K562 (cell line): ENCODE results near the gene INA. TPM values are rescaled to one million over a fixed set of nuclear protein-coding genes. Genes with fewer than 3 reads are reported as not detected.

ENCODE experiments used
- AFF4 ChIP-seq: sonication (generic); formaldehyde crosslinking; IDR thresholded peaks from 2 replicates; pipeline ENCODE4 v1.8.0; 2023; ENCODE audit warnings: mild to moderate bottlenecking, missing genetic modification reagents
- ARID3B ChIP-seq: fragments of 250-450 bp; sonication (Bioruptor Pico); IDR thresholded peaks from 2 replicates; pipeline ENCODE4 v1.4.0; 2020; ENCODE audit warnings: borderline replicate concordance
- CEBPB ChIP-seq: fragments of 450-650 bp; IDR thresholded peaks from 2 replicates; pipeline ENCODE4 v1.6.1; 2016; ENCODE audit warnings: missing genetic modification characterization, missing compliant biosample characterization
- CGGBP1 ChIP-seq: fragments of 250-450 bp; sonication (Bioruptor Pico); IDR thresholded peaks from 2 replicates; pipeline ENCODE4 v1.9.0; 2021; ENCODE audit warnings: mild to moderate bottlenecking
- CREB3 ChIP-seq: fragments of 450-650 bp; conservative IDR thresholded peaks from 2 replicates; pipeline ENCODE4 v1.6.1; 2016; ENCODE audit warnings: missing genetic modification characterization, low read depth, mild to moderate bottlenecking, missing compliant biosample characterization, moderate library complexity
- ERF ChIP-seq: fragments of 450-650 bp; formaldehyde crosslinking; IDR thresholded peaks from 2 replicates; pipeline ENCODE4 v1.4.0; 2020; ENCODE audit warnings: mild to moderate bottlenecking, mixed read lengths
- FOXA3 ChIP-seq, 2 experiments: fragments of 450-650 bp in 1 of 2; sonication (generic) in 1 of 2; formaldehyde crosslinking; IDR thresholded peaks in 1 of 2; conservative IDR thresholded peaks in 1 of 2; 2 replicates each; pipeline versions ENCODE4 v1.4.0 to v1.8.0; 2020 to 2022; ENCODE audit warnings: mild to moderate bottlenecking in 2 of 2, missing genetic modification reagents in 1 of 2
- JUND ChIP-seq, 2 experiments: IDR thresholded peaks; 2 replicates in 1 of 2; 3 replicates in 1 of 2; pipeline ENCODE4 v1.6.1; 2011; ENCODE audit warnings: borderline replicate concordance in 2 of 2, low read depth in 2 of 2, low read length in 2 of 2, improper control_type of control experiment in 1 of 2, missing biosample characterization in 1 of 2, missing genetic modification characterization in 1 of 2, missing genetic modification reagents in 1 of 2
- MED1 ChIP-seq: sonication (generic); formaldehyde crosslinking; IDR thresholded peaks from 2 replicates; pipeline ENCODE4 v1.8.1; 2023; ENCODE audit warnings: missing genetic modification reagents, borderline replicate concordance
- MLX ChIP-seq, 2 experiments: fragments of 450-650 bp in 1 of 2; sonication (generic) in 1 of 2; formaldehyde crosslinking; conservative IDR thresholded peaks; 2 replicates each; pipeline versions ENCODE4 v1.4.0 to v1.8.1; 2020 to 2022; ENCODE audit warnings: mild to moderate bottlenecking in 1 of 2, missing genetic modification reagents in 1 of 2
- PHB2 ChIP-seq: fragments of 450-650 bp; IDR thresholded peaks from 2 replicates; pipeline ENCODE4 v1.6.1; 2017; ENCODE audit warnings: low read depth
- PPARD ChIP-seq: fragments of 250-450 bp; sonication (Bioruptor Pico); IDR thresholded peaks from 2 replicates; pipeline ENCODE4 v1.8.0; 2022; ENCODE audit warnings: inconsistent platforms, mild to moderate bottlenecking, moderate library complexity
- SPI1 ChIP-seq: IDR thresholded peaks from 2 replicates; pipeline ENCODE4 v1.6.1; 2011; ENCODE audit warnings: low read depth, low read length, control low read depth, borderline replicate concordance
- TCF7L2 ChIP-seq: fragments of 150-350 bp; IDR thresholded peaks from 2 replicates; pipeline ENCODE4 v1.6.1; 2016; ENCODE audit warnings: low read depth, mild to moderate bottlenecking, low read length, moderate library complexity
- ZNF121 ChIP-seq: sonication (generic); formaldehyde crosslinking; conservative IDR thresholded peaks from 2 replicates; pipeline ENCODE4 v1.8.0; 2022; ENCODE audit warnings: missing genetic modification reagents
- ZNF408 ChIP-seq: fragments of 250-450 bp; sonication (Bioruptor Pico); IDR thresholded peaks from 2 replicates; pipeline ENCODE4 v1.4.0; 2020; ENCODE audit warnings: low read depth, mild to moderate bottlenecking, moderate library complexity
- ZNF57 ChIP-seq: fragments of 450-650 bp; formaldehyde crosslinking; IDR thresholded peaks from 2 replicates; pipeline ENCODE4 v1.4.0; 2020; ENCODE audit warnings: mild to moderate bottlenecking, moderate library complexity
- polyA plus RNA-seq, 8 experiments: library from polyadenylated mRNA; depleted of rRNA in 4 of 8; stranded (reverse) in 5 of 8; unstranded in 3 of 8; fragments of >200 nt; fragmentation: Nextera tagmentation in 2 of 8; fragmentation: Illumina TruSeq in 1 of 8; extraction: Ambion mirVana in 2 of 8; extraction: Trizol in 1 of 8; gene quantifications; 2 replicates each; pipeline versions ENCODE4 v1.2.1 to v1.2.3, GENCODE V29; 2011 to 2014; ENCODE audit warnings: inconsistent platforms in 1 of 8, missing spikeins in 1 of 8
- total RNA-seq, 7 experiments: library from RNA; depleted of rRNA in 6 of 7; stranded (reverse); fragments of >200 nt in 6 of 7; fragmentation: Illumina TruSeq in 2 of 7; extraction: Trizol in 2 of 7; gene quantifications; 2 replicates each; pipeline versions ENCODE4 v1.2.1 to v1.2.3, GENCODE V29; 2011 to 2021; ENCODE audit warnings: low replicate concordance in 1 of 7
- TF ChIP-seq, protein P1 (sequence below): fragments of 250-450 bp; sonication (Bioruptor Pico); IDR thresholded peaks from 2 replicates; pipeline ENCODE4 v1.8.0; 2021; ENCODE audit warnings: borderline replicate concordance, mild to moderate bottlenecking, moderate library complexity; ENCODE audit not compliant: poor library complexity, severe bottlenecking

Gene INA
- total and polyA plus RNA-seq, 9 of the 15 experiments (the other 6 are each of a cell fraction or from before 2014, with no cell fraction given), result not detected

- TF ChIP-seq CGGBP1 (CRISPR knock-in tag) (no peak), TCF7L2 (no peak), ZNF408 (no peak), SPI1 (peak; percentile 45; the same call in 1 of the 2 replicates), PPARD (CRISPR knock-in tag) (no peak), MED1 (no peak), MLX (CRISPR knock-in tag; conservative IDR thresholded peaks at IDR 0.05) (no peak), FOXA3 (CRISPR knock-in tag; conservative IDR thresholded peaks at IDR 0.05 in 1 of 2, IDR thresholded peaks at IDR 0.05 in 1 of 2) (no peak), CEBPB (tag) (no peak), CREB3 (no peak), ERF (CRISPR knock-in tag) (no peak), PHB2 (no peak), AFF4 (CRISPR knock-in tag) (no peak), ZNF121 (CRISPR knock-in tag) (peak; percentile 43; the same call in 1 of the 2 replicates), JUND (IDR thresholded peaks at IDR 0.05; ENCODE audit: borderline replicate concordance, low read depth, low read length) (peak; percentile 59), JUND (tag; IDR thresholded peaks at IDR 0.05; ENCODE audit: borderline replicate concordance, low read depth, low read length) (no peak), ARID3B (CRISPR knock-in tag) (no peak), ZNF57 (CRISPR knock-in tag) (no peak)
- TF ChIP-seq, protein P1, sequence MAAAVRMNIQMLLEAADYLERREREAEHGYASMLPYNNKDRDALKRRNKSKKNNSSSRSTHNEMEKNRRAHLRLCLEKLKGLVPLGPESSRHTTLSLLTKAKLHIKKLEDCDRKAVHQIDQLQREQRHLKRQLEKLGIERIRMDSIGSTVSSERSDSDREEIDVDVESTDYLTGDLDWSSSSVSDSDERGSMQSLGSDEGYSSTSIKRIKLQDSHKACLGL (CRISPR knock-in tag), result no peak
Observed at GRCh38 chr10:103232772-103233488, 44.0 kb upstream of the INA start (continued).
